ENCODE data around the gene RAI2. TPM values are rescaled to one million over a fixed set of nuclear protein-coding genes. Genes with fewer than 3 reads are reported as not detected.
A peak's percentile ranks its signal among the peaks of the same experiment; 100 is the strongest.

RAI2 gene
- under 0.01 TPM for total RNA-seq

- peak in 2 of 3 donors; percentile 20 to 22 for DNase-seq (ENCODE audit: low read depth in 2 of 3, low spot score in 2 of 3)
These were observed at the start of gene RAI2 for GRCh38 chrX:17860811-17861488. RAI2 (minus strand) TSS chrX:17861298; CDS start chrX:17802010, 59,288 bp downstream.

GRCh38 chrX:17888421-17888820 lies 27.3 kb upstream of the RAI2 start:
- no peak for DNase-seq (ENCODE audit: low read depth in 2 of 3, low spot score in 2 of 3)

- DNase-seq (ENCODE audit: low read depth in 2 of 3, low spot score in 2 of 3), result no peak
These were observed 21.6 kb upstream of the RAI2 start for GRCh38 chrX:17882680-17883079.

GRCh38 chrX:17878028-17878670 lies 17.1 kb upstream of the RAI2 start:
- DNase-seq (ENCODE audit: low read depth in 2 of 3, low spot score in 2 of 3), result no peak

- DNase-seq (ENCODE audit: low read depth in 2 of 3, low spot score in 2 of 3), result no peak
These were observed 15.0 kb upstream of the RAI2 start for GRCh38 chrX:17876135-17876534.

- no peak for DNase-seq (ENCODE audit: low read depth in 2 of 3, low spot score in 2 of 3)
These were observed 8.5 kb upstream of the RAI2 start for GRCh38 chrX:17869580-17869979.

- DNase-seq (ENCODE audit: low read depth in 2 of 3, low spot score in 2 of 3), result no peak
These were observed 452 bp upstream of the RAI2 start for GRCh38 chrX:17861489-17862011.

GRCh38 chrX:17860179-17860780 lies 818 bp downstream of the RAI2 start:
- no peak for DNase-seq (ENCODE audit: low read depth in 2 of 3, low spot score in 2 of 3)

- DNase-seq (ENCODE audit: low read depth in 2 of 3, low spot score in 2 of 3), result no peak
These were observed 1.4 kb downstream of the RAI2 start for GRCh38 chrX:17859609-17860178.

GRCh38 chrX:17854531-17854930 lies 6.6 kb downstream of the RAI2 start:
- DNase-seq (ENCODE audit: low read depth in 2 of 3, low spot score in 2 of 3), result no peak

GRCh38 chrX:17854069-17854468 lies 7.0 kb downstream of the RAI2 start:
- no peak for DNase-seq (ENCODE audit: low read depth in 2 of 3, low spot score in 2 of 3)

GRCh38 chrX:17851874-17852273 lies 9.2 kb downstream of the RAI2 start:
- DNase-seq (ENCODE audit: low read depth in 2 of 3, low spot score in 2 of 3), result no peak

GRCh38 chrX:17848545-17849265 lies 12.4 kb downstream of the RAI2 start:
- DNase-seq (ENCODE audit: low read depth in 2 of 3, low spot score in 2 of 3), result no peak

GRCh38 chrX:17846045-17846444 lies 15.1 kb downstream of the RAI2 start:
- DNase-seq (ENCODE audit: low read depth in 2 of 3, low spot score in 2 of 3), result no peak

GRCh38 chrX:17844236-17844635 lies 16.9 kb downstream of the RAI2 start:
- no peak for DNase-seq (ENCODE audit: low read depth in 2 of 3, low spot score in 2 of 3)

- DNase-seq (ENCODE audit: low read depth in 2 of 3, low spot score in 2 of 3), result no peak
These were observed 18.2 kb downstream of the RAI2 start for GRCh38 chrX:17842769-17843525.

GRCh38 chrX:17839269-17839668 lies 21.8 kb downstream of the RAI2 start:
- DNase-seq (ENCODE audit: low read depth in 2 of 3, low spot score in 2 of 3), result no peak

GRCh38 chrX:17836830-17837229 lies 24.3 kb downstream of the RAI2 start:
- DNase-seq (ENCODE audit: low read depth in 2 of 3, low spot score in 2 of 3), result no peak

GRCh38 chrX:17833954-17834353 lies 27.1 kb downstream of the RAI2 start:
- DNase-seq (ENCODE audit: low read depth in 2 of 3, low spot score in 2 of 3), result peak in 1 of 3 donors; percentile 7

GRCh38 chrX:17831255-17831654 lies 29.8 kb downstream of the RAI2 start:
- no peak for DNase-seq (ENCODE audit: low read depth in 2 of 3, low spot score in 2 of 3)

All from hematopoietic multipotent progenitor cell (in vitro differentiated cells).